Mesendoderm (in vitro differentiated cells): Measurements from ENCODE around the gene MYOF.

Source experiments
- DNase-seq: peaks from one replicate; pipeline ENCODE4 v3.0.0; 2013
- H2AK5ac ChIP-seq: 2 replicates; pipeline ENCODE4 v1.6.1; 2013; ENCODE audit warnings: low read length, inconsistent platforms
- H2BK120ac ChIP-seq: 2 replicates; pipeline ENCODE4 v1.6.1; 2013; ENCODE audit warnings: low read depth, mild to moderate bottlenecking, low read length, moderate library complexity, mixed read lengths
- H2BK15ac ChIP-seq: replicated peaks from 2 replicates; pipeline ENCODE4 v1.6.1; 2013; ENCODE audit warnings: low read depth, mild to moderate bottlenecking, moderate library complexity
- H2BK5ac ChIP-seq: 2 replicates; pipeline ENCODE4 v1.6.1; 2013; ENCODE audit warnings: low read length, inconsistent platforms
- H3K18ac ChIP-seq: 2 replicates; pipeline ENCODE4 v1.6.1; 2013; ENCODE audit warnings: mild to moderate bottlenecking, low read length, mixed read lengths
- H3K23ac ChIP-seq: one replicate; pipeline ENCODE4 v1.6.1; 2013; ENCODE audit warnings: low read length
- H3K27ac ChIP-seq: 2 replicates; pipeline ENCODE4 v1.5.1; 2013; ENCODE audit warnings: low read depth, mild to moderate bottlenecking, inconsistent platforms, low read length, moderate library complexity
- H3K27me3 ChIP-seq: 2 replicates; pipeline ENCODE4 v1.6.1; 2013; ENCODE audit warnings: low read length, control low read depth, mild to moderate bottlenecking, inconsistent platforms; ENCODE audit not compliant: insufficient read depth, poor library complexity
- H3K36me3 ChIP-seq: 2 replicates; pipeline ENCODE4 v1.6.1; 2013; ENCODE audit warnings: low read length, inconsistent platforms; ENCODE audit not compliant: control insufficient read depth, insufficient read depth
- H3K4ac ChIP-seq: one replicate; pipeline ENCODE4 v1.6.1; 2013; ENCODE audit warnings: low read depth, mild to moderate bottlenecking, low read length, moderate library complexity
- H3K4me1 ChIP-seq: 2 replicates; pipeline ENCODE4 v1.6.1; 2013; ENCODE audit warnings: low read depth, low read length, inconsistent platforms; ENCODE audit not compliant: control insufficient read depth
- H3K4me2 ChIP-seq: 2 replicates; pipeline ENCODE4 v1.6.1; 2013; ENCODE audit warnings: low read length
- H3K4me3 ChIP-seq: 2 replicates; pipeline ENCODE4 v1.5.1; 2013; ENCODE audit warnings: mild to moderate bottlenecking, low read length
- H3K56ac ChIP-seq: one replicate; pipeline ENCODE4 v1.6.1; 2013; ENCODE audit warnings: low read length
- H3K79me1 ChIP-seq: 2 replicates; pipeline ENCODE4 v1.6.1; 2013; ENCODE audit warnings: low read length, inconsistent platforms
- H3K79me2 ChIP-seq: 2 replicates; pipeline ENCODE4 v1.6.1; 2013; ENCODE audit warnings: mild to moderate bottlenecking, low read length; ENCODE audit not compliant: control insufficient read depth, insufficient read depth
- H3K9ac ChIP-seq: 2 replicates; pipeline ENCODE4 v1.6.1; 2013; ENCODE audit warnings: low read length, inconsistent platforms
- H4K5ac ChIP-seq: one replicate; pipeline ENCODE4 v1.6.1; 2013; ENCODE audit warnings: low read length
- H4K8ac ChIP-seq: one replicate; pipeline ENCODE4 v1.6.1; 2013; ENCODE audit warnings: low read depth, mild to moderate bottlenecking, control low read depth, low read length, moderate library complexity
- WGBS: extraction: QIAGEN DNeasy Blood & Tissue Kit; methylation state at CpG from one replicate; pipeline ENCODE4 v1.1.7; 2013; ENCODE audit warnings: low lambda C conversion rate, missing lambda C conversion rate; ENCODE audit not compliant: insufficient coverage; ENCODE audit errors: extremely low coverage; 5-methylcytosine and 5-hydroxymethylcytosine counted together

The MYOF gene

GRCh38 chr10:93337309-93337721 lies 144.8 kb downstream of the MYOF start:
- Histone ChIP-seq H3K36me3 (no peaks in the 10 kb centered on the region), H3K23ac (no peak overlapping the region), H3K4me2 (no peak overlapping the region), H3K79me1 (no peaks in the 10 kb centered on the region), H2BK15ac (no peak overlapping the region), H3K56ac (peak overlapping the region; percentile 4), H3K4ac (no peak overlapping the region), H3K4me1 (peaks cover 17% of the 10 kb centered on the region), H2BK5ac (no peak overlapping the region), H4K5ac (no peak overlapping the region), H3K79me2 (no peaks in the 10 kb centered on the region), H3K27ac (no peak overlapping the region), H2AK5ac (no peak overlapping the region), H4K8ac (no peak overlapping the region), H3K4me3 (no peak overlapping the region), H3K27me3 (no peaks in the 10 kb centered on the region), H3K9ac (no peak overlapping the region), H2BK120ac (no peak overlapping the region), H3K18ac (no peak overlapping the region)
- WGBS, result no CpG with 5 or more reads among the region's 7 CpGs
- no peak for DNase-seq

- H3K18ac ChIP-seq, result no peak overlapping the region
- H3K79me1 ChIP-seq, result no peaks in the 10 kb centered on the region
- H3K27me3 ChIP-seq, result no peaks in the 10 kb centered on the region
- no peak overlapping the region for H2BK120ac ChIP-seq
- DNase-seq, result no peak
- no peaks in the 10 kb centered on the region for H3K79me2 ChIP-seq
- H3K23ac ChIP-seq, result no peak overlapping the region
- H3K36me3 ChIP-seq, result no peaks in the 10 kb centered on the region
- no peak overlapping the region for H3K4me3 ChIP-seq
- no CpG with 5 or more reads among the region's 1 CpG for WGBS
- no peak overlapping the region for H2BK5ac ChIP-seq
- H2BK15ac ChIP-seq, result no peak overlapping the region
- H4K5ac ChIP-seq, result no peak overlapping the region
- no peak overlapping the region for H3K27ac ChIP-seq
- no peak overlapping the region for H3K4me2 ChIP-seq
- H3K4me1 ChIP-seq, result peaks cover 17% of the 10 kb centered on the region
- H3K4ac ChIP-seq, result no peak overlapping the region
- no peak overlapping the region for H3K56ac ChIP-seq
- H4K8ac ChIP-seq, result no peak overlapping the region
- no peak overlapping the region for H3K9ac ChIP-seq
- H2AK5ac ChIP-seq, result peak overlapping the region; percentile 60
These were observed 145.5 kb downstream of the MYOF start for GRCh38 chr10:93336678-93337077.

GRCh38 chr10:93336110-93336509 lies 146.0 kb downstream of the MYOF start:
- Histone ChIP-seq H3K56ac (no peak overlapping the region), H3K36me3 (no peaks in the 10 kb centered on the region), H2BK120ac (no peak overlapping the region), H3K18ac (no peak overlapping the region), H3K79me2 (no peaks in the 10 kb centered on the region), H2BK15ac (no peak overlapping the region), H4K5ac (no peak overlapping the region), H3K27me3 (no peaks in the 10 kb centered on the region), H3K27ac (no peak overlapping the region), H3K23ac (no peak overlapping the region), H2BK5ac (no peak overlapping the region), H3K79me1 (no peaks in the 10 kb centered on the region), H2AK5ac (no peak overlapping the region), H3K4me3 (no peak overlapping the region), H3K9ac (no peak overlapping the region), H3K4ac (no peak overlapping the region), H3K4me1 (peaks cover 17% of the 10 kb centered on the region), H4K8ac (no peak overlapping the region), H3K4me2 (no peak overlapping the region)
- DNase-seq, result no peak
- no CpG with 5 or more reads among the region's 6 CpGs for WGBS

- Histone ChIP-seq H3K79me1 (no peaks in the 10 kb centered on the region), H2AK5ac (peak overlapping the region; percentile 99), H2BK15ac (no peak overlapping the region), H3K4me3 (no peak overlapping the region), H2BK120ac (peak overlapping the region; percentile 20), H3K56ac (peak overlapping the region; percentile 85), H3K27ac (peak overlapping the region; percentile 77), H2BK5ac (peak overlapping the region; percentile 90), H3K36me3 (no peaks in the 10 kb centered on the region), H3K9ac (peak overlapping the region; percentile 28), H4K5ac (peak overlapping the region; percentile 84), H3K79me2 (no peaks in the 10 kb centered on the region), H3K23ac (no peak overlapping the region), H4K8ac (no peak overlapping the region), H3K18ac (peak overlapping the region; percentile 43), H3K4me1 (peaks cover 17% of the 10 kb centered on the region), H3K27me3 (no peaks in the 10 kb centered on the region), H3K4me2 (no peak overlapping the region), H3K4ac (peak overlapping the region; percentile 64)
- WGBS, result no CpG with 5 or more reads among the region's 9 CpGs
- DNase-seq, result peak; percentile 70
These were observed 147.2 kb downstream of the MYOF start for GRCh38 chr10:93334901-93335327.

GRCh38 chr10:93334181-93334580 lies 148.0 kb downstream of the MYOF start:
- peak overlapping the region; percentile 85 for H3K56ac ChIP-seq
- H3K4me1 ChIP-seq, result peaks cover 17% of the 10 kb centered on the region
- no CpG with 5 or more reads among the region's 3 CpGs for WGBS
- peak overlapping the region; percentile 11 for H3K23ac ChIP-seq
- no peaks in the 10 kb centered on the region for H3K79me2 ChIP-seq
- H4K5ac ChIP-seq, result peak overlapping the region; percentile 84
- H2BK5ac ChIP-seq, result peak overlapping the region; percentile 90
- H3K4me3 ChIP-seq, result no peak overlapping the region
- H2BK120ac ChIP-seq, result peak overlapping the region; percentile 83
- H3K79me1 ChIP-seq, result no peaks in the 10 kb centered on the region
- H3K4ac ChIP-seq, result peak overlapping the region; percentile 63
- H3K18ac ChIP-seq, result peak overlapping the region; percentile 43
- H3K27ac ChIP-seq, result peak overlapping the region; percentile 77
- peak overlapping the region; percentile 99 for H2AK5ac ChIP-seq
- no peak overlapping the region for H3K4me2 ChIP-seq
- DNase-seq, result peak; percentile 84
- no peak overlapping the region for H4K8ac ChIP-seq
- no peaks in the 10 kb centered on the region for H3K36me3 ChIP-seq
- no peak overlapping the region for H2BK15ac ChIP-seq
- peak overlapping the region; percentile 28 for H3K9ac ChIP-seq
- no peaks in the 10 kb centered on the region for H3K27me3 ChIP-seq
